Ramos (cell line): ENCODE data around the gene NBAS.
"Not testable (repeated sequence)": the region's sequence is repeated elsewhere in the genome, so short reads cannot be mapped to it uniquely, and the experiment has no call there.

Experiments used
- in situ Hi-C: fragments of 300-500 bp; cut with MboI; formaldehyde crosslinking; loops from one replicate; pipeline ENCODE4 v1.14.3; 2022; ENCODE audit warnings: low sequenced_read_pairs; ENCODE audit not compliant: unreplicated experiment

Gene NBAS

GRCh38 chr2:15243762-15244161, 317.4 kb downstream of the NBAS start:
- in situ Hi-C loops, result no loop called here

- in situ Hi-C loops, result no loop called here
Observed at GRCh38 chr2:15242936-15243461, 318.1 kb downstream of the NBAS start.

GRCh38 chr2:15241929-15242328, 319.2 kb downstream of the NBAS start:
- in situ Hi-C loops, result no loop called here

- in situ Hi-C loops, result no loop called here
Observed at GRCh38 chr2:15241201-15241600, 319.9 kb downstream of the NBAS start.

- in situ Hi-C loops, result no loop called here
Observed at GRCh38 chr2:15238028-15238427, 323.1 kb downstream of the NBAS start.

GRCh38 chr2:15230599-15231192, 330.4 kb downstream of the NBAS start:
- in situ Hi-C loops, result no loop called here

GRCh38 chr2:15226661-15227060, 334.5 kb downstream of the NBAS start:
- in situ Hi-C loops, result no loop called here

GRCh38 chr2:15225131-15225530, 336.0 kb downstream of the NBAS start:
- in situ Hi-C loops, result no loop called here

GRCh38 chr2:15224641-15225040, 336.5 kb downstream of the NBAS start:
- in situ Hi-C loops, result no loop called here

- in situ Hi-C loops, result no loop called here
Observed at GRCh38 chr2:15223887-15224286, 337.2 kb downstream of the NBAS start.

- in situ Hi-C loops, result no loop called here
Observed at GRCh38 chr2:15222856-15223255, 338.3 kb downstream of the NBAS start.

- in situ Hi-C loops, result no loop called here
Observed at GRCh38 chr2:15220603-15221002, 340.5 kb downstream of the NBAS start.

GRCh38 chr2:15218423-15219086, 342.6 kb downstream of the NBAS start:
- in situ Hi-C loops, result no loop called here

GRCh38 chr2:15212249-15212648, 348.9 kb downstream of the NBAS start:
- in situ Hi-C loops, result no loop called here

- in situ Hi-C loops, result not testable (repeated sequence)
Observed at GRCh38 chr2:15210542-15210941, 350.6 kb downstream of the NBAS start.

GRCh38 chr2:15206419-15206818, 354.7 kb downstream of the NBAS start:
- in situ Hi-C loops, result no loop called here

- in situ Hi-C loops, result no loop called here
Observed at GRCh38 chr2:15205562-15205961, 355.6 kb downstream of the NBAS start.

GRCh38 chr2:15201009-15201408, 360.1 kb downstream of the NBAS start:
- in situ Hi-C loops, result no loop called here

GRCh38 chr2:15200581-15200980, 360.6 kb downstream of the NBAS start:
- in situ Hi-C loops, result no loop called here

GRCh38 chr2:15198051-15198450, 363.1 kb downstream of the NBAS start:
- in situ Hi-C loops, result no loop called here

- in situ Hi-C loops, result no loop called here
Observed at GRCh38 chr2:15195813-15196212, 365.3 kb downstream of the NBAS start.

GRCh38 chr2:15191789-15192188, 369.3 kb downstream of the NBAS start:
- in situ Hi-C loops, result no loop called here
